AG04449 (cell line): ENCODE data around the gene MFN2.
"Not testable (repeated sequence)": the region's sequence is repeated elsewhere in the genome, so short reads cannot be mapped to it uniquely, and the experiment has no call there.

Experiments
- CTCF ChIA-PET: fragments of 350-600 bp; formaldehyde crosslinking; extraction: SDS; loops from one replicate; lab custom pipeline; 2021; ENCODE audit warnings: antibody characterized with exemption; lab: Yijun Ruan, JAX
- POLR2A ChIA-PET: fragments of 400-600, 350-600 bp; formaldehyde crosslinking; extraction: SDS; loops from one replicate; lab custom pipeline; 2020; ENCODE audit warnings: antibody characterized with exemption, inconsistent platforms; lab: Yijun Ruan, JAX
- DNase-seq: peaks from one replicate; pipeline ENCODE4 v3.0.0-alpha.2; 2010; ENCODE audit warnings: low read depth, low spot score
- H3K4me3 ChIP-seq: 2 replicates; pipeline ENCODE4 v1.5.1; 2011; ENCODE audit warnings: low read depth, mild to moderate bottlenecking, control low read depth, low read length
- CTCF ChIP-seq: IDR thresholded peaks from one replicate; pipeline ENCODE4 v1.5.1; 2011; ENCODE audit warnings: mild to moderate bottlenecking, moderate library complexity, low read length, control low read depth, inconsistent platforms; ENCODE audit not compliant: insufficient read depth; ENCODE audit errors: missing control alignments

MFN2 gene

GRCh38 chr1:11979851-11980675, at the start of gene MFN2:
Gene MFN2 (plus strand): TSS chr1:11980444. CDS start chr1:11989169, 8,725 bp downstream.
- POLR2A ChIA-PET: interaction anchor here (0.7 to 6.2 kb wide), 8 partner anchors 19 to 99 kb away, joined by 3 to 46 read pairs (median 4); partner anchors contain the start of genes MIIP and PLOD1
- H3K4me3 ChIP-seq: peak within 1 kb of the TSS; percentile 94
- CTCF ChIA-PET: interaction anchor here (0.8 to 1.2 kb wide), 2 partner anchors 12 to 51 kb away, joined by 3 read pairs; no protein-coding TSS in a partner anchor
- TF ChIP-seq CTCF: no peak
- peak; percentile 64 for DNase-seq

- DNase-seq: no peak
- H3K4me3 ChIP-seq: no peak overlapping the region
- no peak for TF ChIP-seq CTCF
- ChIA-PET POLR2A (interaction anchor here (0.7 to 3.0 kb wide), 2 partner anchors 22 to 52 kb away, joined by 3 to 40 read pairs; no protein-coding TSS in a partner anchor), CTCF (no interaction called here)
Observed at GRCh38 chr1:11930571-11931445, 49.4 kb upstream of the MFN2 start.

- CTCF ChIA-PET: no interaction called here
- POLR2A ChIA-PET: interaction anchor here (2.2 kb wide), 1 partner anchor 23 kb away, joined by 9 read pairs; no protein-coding TSS in a partner anchor
- no peak for DNase-seq
Observed at GRCh38 chr1:11931845-11932244, 48.4 kb upstream of the MFN2 start.

GRCh38 chr1:11934302-11935056, 45.8 kb upstream of the MFN2 start, which contains the start of gene PLOD1:
Gene PLOD1 (plus strand): TSS chr1:11934717. CDS start chr1:11934780, 63 bp downstream.
- no peak for TF ChIP-seq CTCF
- ChIA-PET POLR2A (interaction anchor here (0.6 to 3.7 kb wide), 4 partner anchors 12 to 46 kb away, joined by 3 to 27 read pairs (median 5); partner anchors contain the start of gene MFN2), CTCF (no interaction called here)
- peak; percentile 29 for DNase-seq
- H3K4me3 ChIP-seq: peak within 1 kb of the TSS; percentile 84

More at GRCh38 chr1:11931845-11932244, 48.4 kb upstream of the MFN2 start:
- H3K4me3 ChIP-seq: no peak overlapping the region
- no peak for TF ChIP-seq CTCF

GRCh38 chr1:11935057-11935412, 45.2 kb upstream of the MFN2 start:
- no peak for DNase-seq
- TF ChIP-seq CTCF: no peak
- CTCF ChIA-PET: no interaction called here
- H3K4me3 ChIP-seq: peak overlapping the region; percentile 84
- POLR2A ChIA-PET: interaction anchor here (1.5 to 3.7 kb wide), 2 partner anchors 12 to 26 kb away, joined by 4 to 27 read pairs; no protein-coding TSS in a partner anchor

GRCh38 chr1:11935733-11936132, 44.5 kb upstream of the MFN2 start:
- CTCF ChIA-PET: interaction anchor here (1.4 kb wide), 1 partner anchor 11 kb away, joined by 3 read pairs; no protein-coding TSS in a partner anchor
- not testable (repeated sequence) for DNase-seq
- POLR2A ChIA-PET: interaction anchor here (3.7 kb wide), 1 partner anchor 27 kb away, joined by 27 read pairs; no protein-coding TSS in a partner anchor
- H3K4me3 ChIP-seq: peak overlapping the region; percentile 32
